ENCODE data around the gene CCNC. TPM values are rescaled to one million over a fixed set of nuclear protein-coding genes. Genes with fewer than 3 reads are reported as not detected.
A peak's percentile ranks its signal among the peaks of the same experiment; 100 is the strongest.

Gene CCNC
- total and polyA plus RNA-seq, 2 of the 13 experiments (the other 11 are each of a cell fraction or from before 2014, with no cell fraction given) = 69.6 to 141 TPM

DNA sequence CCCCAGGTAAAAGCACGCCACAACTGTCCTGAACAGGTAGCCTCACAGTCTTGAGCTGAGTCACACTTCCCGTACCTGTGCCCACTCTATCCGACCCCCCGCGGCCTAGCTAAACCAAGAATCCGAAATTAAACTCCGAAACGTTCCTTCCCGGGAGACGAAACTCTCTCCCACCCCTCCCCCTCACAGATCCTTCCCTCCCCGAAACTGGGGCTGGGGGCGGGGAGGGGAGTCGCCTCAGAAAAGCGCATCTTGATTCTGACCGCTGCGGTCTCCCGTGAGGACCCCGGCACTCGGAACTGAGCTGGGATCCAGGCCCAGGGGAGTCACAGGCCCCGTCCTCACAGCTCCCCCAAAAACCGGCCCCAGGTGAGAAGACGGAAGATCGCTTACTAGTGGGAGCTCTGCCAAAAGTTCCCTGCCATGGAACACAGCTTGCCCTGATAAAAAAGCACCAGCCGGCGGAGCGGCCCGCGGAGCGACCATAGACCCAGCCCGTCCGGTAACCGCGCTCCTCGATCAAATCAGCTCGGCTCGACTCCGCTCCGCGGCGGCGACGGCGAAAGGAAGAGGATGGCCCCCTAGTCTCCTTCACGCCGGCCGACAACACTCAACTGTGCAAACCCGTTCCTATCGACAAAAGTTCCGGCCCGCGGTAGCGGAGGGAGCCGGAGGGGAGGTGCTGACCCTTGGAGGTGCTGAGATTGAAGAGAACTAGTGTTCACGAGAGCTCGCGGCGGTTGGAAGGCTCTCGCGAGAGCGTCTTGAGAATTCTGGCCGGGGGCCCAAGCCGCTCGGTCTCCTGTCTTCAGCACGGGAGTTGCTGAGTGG lies at the start of gene CCNC (continued):
- TF ChIP-seq, protein P1, sequence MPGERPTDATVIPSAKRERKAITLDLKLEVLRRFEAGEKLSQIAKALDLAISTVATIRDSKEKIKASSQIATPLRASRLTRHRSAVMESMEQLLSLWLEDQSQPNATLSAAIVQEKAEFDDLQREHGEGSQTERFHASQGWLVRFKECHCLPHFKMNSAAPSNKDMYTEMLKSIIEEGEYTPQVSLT (CRISPR knock-in tag; IDR thresholded peaks at IDR 0.05; ENCODE audit: borderline replicate concordance, low read depth) = 0 out of 2 replicates have a peak, but pooled peaks have one; percentile 8
- TF ChIP-seq HIVEP1 (CRISPR knock-in tag; IDR thresholded peaks at IDR 0.05) = peak; percentile 71
- peak; percentile 94; the same call in 1 of the 2 replicates for TF ChIP-seq BORCS8-MEF2B (CRISPR knock-in tag; IDR thresholded peaks at IDR 0.05)
- TF ChIP-seq ZNF557 (CRISPR knock-in tag; IDR thresholded peaks at IDR 0.05) = no peak
- peak; percentile 79 for TF ChIP-seq NCOA2 (CRISPR knock-in tag; IDR thresholded peaks at IDR 0.05)
- TF ChIP-seq NFYC (CRISPR knock-in tag; IDR thresholded peaks at IDR 0.05) = peak; percentile 41
- no peak for TF ChIP-seq ZNF512 (CRISPR knock-in tag; IDR thresholded peaks at IDR 0.05)
- TF ChIP-seq ZNF180 (CRISPR knock-in tag; IDR thresholded peaks at IDR 0.05; ENCODE audit: borderline replicate concordance, low read depth) = no peak
- TF ChIP-seq E2F1 (CRISPR knock-in tag; IDR thresholded peaks at IDR 0.05) = peak; percentile 71
- TF ChIP-seq ZNF235 (CRISPR knock-in tag; IDR thresholded peaks at IDR 0.05; ENCODE audit: borderline replicate concordance) = peak; percentile 88
- peak; percentile 91; the same call in 1 of the 2 replicates for TF ChIP-seq TGIF2 (CRISPR knock-in tag; IDR thresholded peaks at IDR 0.05)
- TF ChIP-seq, protein P2, sequence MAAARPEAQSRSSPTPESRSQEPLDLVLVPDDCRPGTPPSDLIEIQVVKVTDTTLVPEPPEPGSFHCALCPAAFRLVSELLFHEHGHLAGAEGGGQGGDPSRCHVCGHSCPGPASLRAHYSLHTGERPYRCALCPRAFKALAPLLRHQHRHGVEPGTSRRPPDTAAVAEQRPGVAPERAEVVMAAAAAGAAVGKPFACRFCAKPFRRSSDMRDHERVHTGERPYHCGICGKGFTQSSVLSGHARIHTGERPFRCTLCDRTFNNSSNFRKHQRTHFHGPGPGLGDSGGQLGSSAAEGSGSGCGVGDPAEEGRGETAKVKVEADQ (CRISPR knock-in tag; IDR thresholded peaks at IDR 0.05; ENCODE audit: borderline replicate concordance) = 0 out of 2 replicates have a peak, but pooled peaks have one; percentile 40
- TF ChIP-seq, protein P3, sequence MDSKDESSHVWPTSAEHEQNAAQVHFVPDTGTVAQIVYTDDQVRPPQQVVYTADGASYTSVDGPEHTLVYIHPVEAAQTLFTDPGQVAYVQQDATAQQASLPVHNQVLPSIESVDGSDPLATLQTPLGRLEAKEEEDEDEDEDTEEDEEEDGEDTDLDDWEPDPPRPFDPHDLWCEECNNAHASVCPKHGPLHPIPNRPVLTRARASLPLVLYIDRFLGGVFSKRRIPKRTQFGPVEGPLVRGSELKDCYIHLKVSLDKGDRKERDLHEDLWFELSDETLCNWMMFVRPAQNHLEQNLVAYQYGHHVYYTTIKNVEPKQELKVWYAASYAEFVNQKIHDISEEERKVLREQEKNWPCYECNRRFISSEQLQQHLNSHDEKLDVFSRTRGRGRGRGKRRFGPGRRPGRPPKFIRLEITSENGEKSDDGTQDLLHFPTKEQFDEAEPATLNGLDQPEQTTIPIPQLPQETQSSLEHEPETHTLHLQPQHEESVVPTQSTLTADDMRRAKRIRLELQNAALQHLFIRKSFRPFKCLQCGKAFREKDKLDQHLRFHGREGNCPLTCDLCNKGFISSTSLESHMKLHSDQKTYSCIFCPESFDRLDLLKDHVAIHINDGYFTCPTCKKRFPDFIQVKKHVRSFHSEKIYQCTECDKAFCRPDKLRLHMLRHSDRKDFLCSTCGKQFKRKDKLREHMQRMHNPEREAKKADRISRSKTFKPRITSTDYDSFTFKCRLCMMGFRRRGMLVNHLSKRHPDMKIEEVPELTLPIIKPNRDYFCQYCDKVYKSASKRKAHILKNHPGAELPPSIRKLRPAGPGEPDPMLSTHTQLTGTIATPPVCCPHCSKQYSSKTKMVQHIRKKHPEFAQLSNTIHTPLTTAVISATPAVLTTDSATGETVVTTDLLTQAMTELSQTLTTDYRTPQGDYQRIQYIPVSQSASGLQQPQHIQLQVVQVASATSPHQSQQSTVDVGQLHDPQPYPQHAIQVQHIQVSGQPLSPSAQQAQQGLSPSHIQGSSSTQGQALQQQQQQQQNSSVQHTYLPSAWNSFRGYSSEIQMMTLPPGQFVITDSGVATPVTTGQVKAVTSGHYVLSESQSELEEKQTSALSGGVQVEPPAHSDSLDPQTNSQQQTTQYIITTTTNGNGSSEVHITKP (CRISPR knock-in tag; IDR thresholded peaks at IDR 0.05; ENCODE audit: low read depth) = peak; percentile 75; the same call in 1 of the 2 replicates
- peak; percentile 74 for TF ChIP-seq HCFC1 (IDR thresholded peaks at IDR 0.05; ENCODE audit: low read depth, low read length)
- TF ChIP-seq KMT2A (CRISPR knock-in tag; IDR thresholded peaks at IDR 0.05) = peak; percentile 99; the same call in 1 of the 2 replicates
- TF ChIP-seq GATA4 (IDR thresholded peaks at IDR 0.05; ENCODE audit: borderline replicate concordance, low read depth) = peak; percentile 28; the same call in 1 of the 2 replicates
- peak; percentile 80; the same call in 1 of the 2 replicates for TF ChIP-seq ZNF749 (CRISPR knock-in tag; IDR thresholded peaks at IDR 0.05; ENCODE audit: borderline replicate concordance)
